Ammon's horn (tissue), 1 donor: ENCODE measurements around the gene ARL3.
"Not testable (repeated sequence)": the region's sequence is repeated elsewhere in the genome, so short reads cannot be mapped to it uniquely, and the experiment has no call there.

Source experiments
- DNase-seq: peaks from one replicate; pipeline ENCODE4 v3.0.0-alpha.2; 2016; ENCODE audit warnings: low spot score

ARL3 gene

GRCh38 chr10:102702742-102703141 lies 11.5 kb downstream of the ARL3 start:
- DNase-seq, result no peak

DNA sequence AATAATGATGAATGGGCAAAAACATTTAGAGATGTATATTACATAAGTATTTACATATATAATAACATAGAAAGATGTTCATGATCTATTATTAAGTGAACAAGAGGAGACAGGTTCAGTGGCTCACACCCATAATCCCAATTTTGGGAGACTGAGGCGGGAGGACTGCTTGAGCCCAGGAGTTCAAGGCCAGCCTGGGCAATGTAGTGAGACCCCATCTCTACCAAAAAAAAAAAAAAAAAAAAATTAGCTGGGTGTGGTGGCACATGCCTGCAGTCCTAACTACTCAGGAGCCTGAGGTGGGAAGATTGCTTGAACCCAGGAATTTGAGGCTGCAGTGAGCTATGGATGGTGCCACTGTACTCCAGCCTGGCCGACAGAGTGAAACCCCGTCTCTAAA lies 12.4 kb downstream of the ARL3 start:
- DNase-seq, result no peak

GRCh38 chr10:102701272-102701671 lies 12.9 kb downstream of the ARL3 start:
- no peak for DNase-seq

DNA sequence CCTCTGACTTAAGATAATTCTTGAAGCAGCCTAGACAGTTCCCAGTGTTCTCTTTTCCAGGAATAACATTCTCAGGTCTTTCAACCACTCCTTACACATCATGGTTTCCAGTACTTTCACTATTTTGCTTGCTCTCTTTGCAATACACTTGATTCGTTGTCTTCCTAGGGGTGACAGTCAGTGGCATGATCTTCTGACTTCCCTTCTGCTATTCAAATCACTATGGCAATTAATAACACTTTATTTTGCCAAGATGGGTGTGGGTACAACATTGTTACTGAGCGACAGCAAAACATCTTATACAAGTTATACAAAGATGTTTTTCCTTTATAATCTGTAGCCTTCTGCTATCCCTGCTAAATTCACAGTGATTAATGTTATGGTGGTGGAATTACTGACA lies 15.3 kb downstream of the ARL3 start:
- no peak for DNase-seq

DNA sequence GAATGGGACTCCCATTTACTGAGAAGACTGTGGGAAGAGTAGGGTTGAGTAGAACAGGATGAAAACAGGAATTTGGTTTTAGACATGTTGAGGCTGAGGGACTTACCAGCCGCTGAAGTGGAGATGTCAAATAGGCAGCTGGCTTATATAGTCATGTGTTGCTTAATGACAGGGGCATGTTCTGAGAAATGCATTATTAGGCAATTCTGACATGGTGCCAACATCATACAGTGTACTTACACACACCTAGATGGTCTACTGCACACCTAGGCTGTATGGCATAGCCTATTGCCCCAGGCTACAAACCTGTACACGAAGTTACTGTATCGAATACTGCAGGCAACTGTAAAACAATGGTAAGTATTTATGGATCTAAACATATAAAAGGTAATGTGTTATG lies 17.5 kb downstream of the ARL3 start:
- DNase-seq, result no peak

DNA sequence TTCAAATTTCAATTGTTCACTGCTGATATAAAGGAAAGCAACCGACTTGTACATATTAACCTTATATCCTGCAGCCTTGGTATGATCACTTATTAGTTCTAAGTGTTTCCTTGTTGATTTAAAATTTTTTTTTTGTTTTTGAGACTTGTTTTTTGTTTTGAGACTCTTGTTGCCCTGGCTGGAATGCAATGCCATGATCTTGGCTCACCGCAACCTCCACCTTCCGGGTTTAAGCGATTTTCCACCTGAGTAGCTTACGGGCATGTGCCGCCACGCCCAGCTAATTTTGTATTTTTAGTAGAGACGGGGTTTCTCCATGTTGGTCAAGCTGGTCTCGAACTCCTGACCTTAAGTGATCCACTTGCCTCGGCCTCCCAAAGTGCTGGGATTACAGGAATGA lies 18.8 kb downstream of the ARL3 start:
- not testable (repeated sequence) for DNase-seq

- no peak for DNase-seq
Observed at GRCh38 chr10:102691285-102692066, 22.7 kb downstream of the ARL3 start.

DNA sequence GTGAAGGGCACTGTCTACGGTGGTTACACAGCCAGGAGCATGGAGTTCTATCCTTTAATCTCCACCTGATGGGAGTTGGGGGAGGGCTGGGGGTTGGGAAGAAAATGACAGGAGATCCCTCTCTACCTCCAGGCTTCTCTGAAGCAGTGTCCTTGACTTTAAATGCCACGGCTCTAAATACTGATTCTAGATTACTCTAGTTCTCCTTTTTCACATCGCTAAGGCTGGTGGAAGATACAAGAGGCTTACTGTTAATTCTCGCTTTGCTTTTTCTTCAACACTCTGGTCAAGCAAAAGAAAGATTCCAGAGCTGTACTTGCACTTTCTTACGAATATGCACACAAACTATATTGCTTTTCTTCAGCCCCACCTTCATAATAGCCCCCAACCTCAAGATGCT lies 30.5 kb downstream of the ARL3 start:
- DNase-seq, result no peak

- no peak for DNase-seq
Observed at GRCh38 chr10:102682981-102683380, 31.2 kb downstream of the ARL3 start.

GRCh38 chr10:102682416-102682815 lies 31.8 kb downstream of the ARL3 start:
- DNase-seq, result no peak

DNA sequence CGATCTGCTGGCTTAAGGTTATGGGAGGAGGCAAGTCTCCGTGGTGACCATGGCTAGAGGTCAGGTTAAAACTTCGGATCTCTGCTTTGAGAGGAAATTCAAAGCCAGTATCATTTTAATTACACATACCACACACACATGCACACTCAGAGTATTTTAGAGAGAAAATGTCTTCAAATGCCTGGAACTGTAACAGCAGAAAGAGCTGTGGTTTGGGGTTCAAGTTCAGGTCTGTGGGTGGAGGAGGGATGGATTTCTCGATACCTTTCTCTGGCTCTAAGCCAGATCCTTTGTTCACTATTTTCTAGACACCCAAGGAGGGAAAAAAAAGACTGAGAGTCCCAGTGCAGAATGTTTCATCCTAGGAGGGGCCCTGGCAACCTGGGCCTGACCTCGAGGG lies 32.5 kb downstream of the ARL3 start:
- DNase-seq, result no peak

DNA sequence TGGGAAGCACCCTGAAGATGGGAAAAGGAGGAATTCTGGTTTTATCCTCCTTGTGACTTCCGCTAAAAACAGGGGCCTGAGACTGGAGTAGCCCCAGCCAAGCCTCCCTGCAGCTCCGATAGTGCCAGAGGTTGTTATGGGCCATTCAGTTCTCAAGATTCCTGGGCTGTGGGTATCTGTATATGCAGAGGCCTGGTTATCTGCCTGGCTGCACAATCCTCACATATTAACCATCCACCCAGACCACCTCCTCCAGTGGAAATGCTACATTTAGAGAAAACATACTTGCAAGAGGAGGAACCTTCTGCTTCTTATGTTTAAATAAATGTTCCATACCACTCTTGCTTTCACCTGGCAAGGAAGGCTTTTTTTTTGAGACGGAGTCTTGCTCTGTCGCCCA lies 34.6 kb downstream of the ARL3 start:
- no peak for DNase-seq

GRCh38 chr10:102678842-102679289 lies 35.3 kb downstream of the ARL3 start:
- DNase-seq, result peak; percentile 86

DNA sequence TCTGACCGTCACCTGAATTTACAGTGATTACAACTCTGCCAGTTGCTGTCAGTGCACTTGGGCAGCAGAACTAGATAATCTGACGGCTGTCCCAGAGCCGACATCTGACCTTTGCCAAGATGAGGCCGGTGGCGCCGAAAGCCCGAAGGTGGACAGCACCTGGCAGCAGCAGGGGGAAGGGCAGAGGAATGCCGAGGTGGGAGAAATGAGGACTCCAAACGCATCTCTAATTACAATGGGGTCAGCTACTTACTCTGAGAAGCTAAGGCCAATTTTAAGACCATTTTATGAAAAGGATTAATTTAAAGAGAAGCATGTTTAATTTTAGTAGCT lies 36.2 kb downstream of the ARL3 start:
- no peak for DNase-seq

- DNase-seq, result no peak
Observed at GRCh38 chr10:102677331-102678067, 36.7 kb downstream of the ARL3 start.

- peak; percentile 2 for DNase-seq
Observed at GRCh38 chr10:102676534-102677315, 37.5 kb downstream of the ARL3 start.

DNA sequence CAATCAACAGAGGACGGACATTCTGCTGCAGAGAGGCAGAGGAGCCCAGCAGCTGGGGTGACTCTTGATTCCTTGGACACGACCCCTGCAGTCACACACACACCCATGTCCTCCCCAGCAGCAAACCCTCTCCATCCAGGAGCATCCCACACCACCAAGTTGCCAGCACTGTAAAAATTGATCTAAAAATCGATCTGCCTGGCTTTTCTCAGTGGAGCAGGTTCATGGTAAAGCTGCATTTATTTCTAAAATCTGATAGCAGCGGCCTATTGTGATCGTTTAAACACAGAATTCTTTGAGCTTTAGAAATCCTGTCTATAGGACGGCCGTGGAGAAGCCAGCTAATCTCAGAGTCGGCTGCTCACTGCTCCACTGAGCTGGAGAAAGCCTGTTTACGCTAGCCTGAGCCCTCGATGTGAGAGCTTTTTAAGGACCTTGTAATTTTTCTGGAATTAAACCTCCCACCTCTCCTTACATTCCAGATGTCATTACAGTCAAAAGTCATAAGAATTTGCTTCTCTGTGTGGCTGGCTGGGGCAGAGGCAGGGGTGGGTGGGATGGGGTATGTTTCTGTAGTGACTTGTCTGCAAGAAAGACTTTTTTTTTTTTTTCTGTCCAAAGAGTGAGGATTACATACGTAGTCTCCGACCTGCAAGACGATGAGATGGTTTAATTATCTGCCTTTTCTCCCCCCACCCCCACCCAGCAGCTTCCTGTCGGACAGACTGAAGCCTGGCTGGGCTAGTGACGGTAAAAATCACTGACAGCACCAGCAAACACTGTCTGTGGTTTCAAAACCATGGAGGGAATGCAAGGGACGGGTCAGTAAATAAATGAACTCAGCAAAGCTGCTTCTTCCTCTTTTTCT lies 38.3 kb downstream of the ARL3 start:
- peak; percentile 67 for DNase-seq

GRCh38 chr10:102675011-102675665 lies 39.1 kb downstream of the ARL3 start:
- DNase-seq, result peak; percentile 30

GRCh38 chr10:102674566-102674965 lies 39.6 kb downstream of the ARL3 start:
- DNase-seq, result peak; percentile 51

GRCh38 chr10:102673819-102674511 lies 40.2 kb downstream of the ARL3 start:
- DNase-seq, result peak; percentile 86
